PC-3 (cell line): Measurements from ENCODE around the gene NAGPA. TPM values are rescaled to one million over a fixed set of nuclear protein-coding genes. Genes with fewer than 3 reads are reported as not detected.

Experiments
- ATAC-seq: fragments of 200-7000 bp; cut with Tn5 transposase; 2 replicates; pipeline ENCODE4 v1.9.1; 2020; ENCODE audit warnings: mild to moderate bottlenecking, moderate library complexity
- BruUV-seq: library from RNA; stranded (reverse); fragments of 400-500 nt; replicated peaks from 2 replicates; lab custom pipeline; 2021; lab: Mats Ljungman, UMichigan
- CTCF ChIA-PET: fragments of 300-600 bp; sonication (Branson Sonifier 250); formaldehyde crosslinking; loops from one replicate; lab custom pipeline; 2022; ENCODE audit warnings: antibody characterized with exemption; lab: Charles Lee
- POLR2A ChIA-PET: fragments of 300-600 bp; sonication (Branson Sonifier 250); formaldehyde crosslinking; loops from one replicate; lab custom pipeline; 2022; ENCODE audit warnings: antibody characterized with exemption; ENCODE audit not compliant: unreplicated experiment; lab: Charles Lee
- DNase-seq: peaks from one replicate; pipeline ENCODE4 v3.0.0-alpha.2; 2015
- H2AFZ ChIP-seq: fragments of 300-600 bp; sonication (generic); 2 replicates; pipeline ENCODE4 v1.6.0; 2016; ENCODE audit warnings: antibody characterized with exemption, low read length
- H3F3A ChIP-seq: fragments of 300-600 bp; sonication (generic); one replicate; pipeline ENCODE4 v1.6.0; 2017; ENCODE audit warnings: antibody characterized with exemption, low read length, control low read depth, mild to moderate bottlenecking; ENCODE audit not compliant: unreplicated experiment
- H3K27ac ChIP-seq: fragments of 300-600 bp; sonication (generic); 2 replicates; pipeline ENCODE4 v1.5.1; 2016; ENCODE audit warnings: mild to moderate bottlenecking, low read length
- H3K27me3 ChIP-seq: fragments of 300-600 bp; sonication (generic); 2 replicates; pipeline ENCODE4 v1.6.1; 2016; ENCODE audit warnings: low read length, mixed read lengths
- H3K36me3 ChIP-seq: fragments of 300-600 bp; sonication (generic); 2 replicates; pipeline ENCODE4 v1.6.1; 2016; ENCODE audit warnings: low read depth, mixed run types, low read length, mixed read lengths
- H3K4me1 ChIP-seq: fragments of 300-600 bp; sonication (generic); 2 replicates; pipeline ENCODE4 v1.5.1; 2016; ENCODE audit warnings: low read length; ENCODE audit not compliant: insufficient read depth
- H3K4me2 ChIP-seq: fragments of 300-600 bp; sonication (generic); 2 replicates; pipeline ENCODE4 v1.6.0; 2016; ENCODE audit warnings: low read length
- H3K4me3 ChIP-seq: fragments of 300-600 bp; sonication (generic); 2 replicates; pipeline ENCODE4 v1.5.1; 2016; ENCODE audit warnings: mild to moderate bottlenecking, low read length, mixed read lengths
- H3K79me2 ChIP-seq: fragments of 300-600 bp; sonication (generic); 2 replicates; pipeline ENCODE4 v1.6.1; 2017; ENCODE audit warnings: low read length, mixed read lengths
- H3K9ac ChIP-seq: fragments of 300-600 bp; sonication (generic); 2 replicates; pipeline ENCODE4 v1.6.0; 2016; ENCODE audit warnings: mild to moderate bottlenecking, low read length
- H3K9me2 ChIP-seq: fragments of 300-600 bp; sonication (generic); replicated peaks from 2 replicates; pipeline ENCODE4 v1.6.1; 2016; ENCODE audit warnings: mixed run types, low read length, mixed read lengths
- H3K9me3 ChIP-seq: fragments of 300-600 bp; sonication (generic); 2 replicates; pipeline ENCODE4 v1.6.1; 2016; ENCODE audit warnings: low read length, mixed read lengths
- H4K20me1 ChIP-seq: fragments of 300-600 bp; sonication (generic); 2 replicates; pipeline ENCODE4 v1.6.1; 2016; ENCODE audit warnings: low read length, mixed read lengths
- EZH2 ChIP-seq: fragments of 300-600 bp; sonication (generic); IDR thresholded peaks from one replicate; pipeline ENCODE4 v1.6.1; 2017; ENCODE audit warnings: antibody characterized with exemption, mild to moderate bottlenecking, low read length; ENCODE audit not compliant: unreplicated experiment
- EZH2phosphoT487 ChIP-seq: fragments of 300-600 bp; sonication (generic); IDR thresholded peaks from 2 replicates; pipeline ENCODE4 v1.6.1; 2018; ENCODE audit warnings: mild to moderate bottlenecking, antibody characterized with exemption, low read length, borderline replicate concordance
- intact Hi-C: fragments of 100-400 bp; cut with micrococcal nuclease; formaldehyde crosslinking; loops from 2 replicates; pipeline ENCODE4 v1.9.0; 2023
- total RNA-seq: library from RNA; depleted of rRNA; stranded (reverse); fragments of >200 nt; gene quantifications from 2 replicates; pipeline ENCODE4 v1.2.3, GENCODE V29; 2014
- TF ChIP-seq, protein P1 (sequence below): fragments of 300-600 bp; sonication (generic); conservative IDR thresholded peaks from 2 replicates; pipeline ENCODE4 v1.5.1; 2017; ENCODE audit warnings: antibody characterized with exemption, low read depth, mild to moderate bottlenecking, low read length

Gene NAGPA
- total RNA-seq, 1 experiment from 2014 or later, result 26.2 TPM

- H3K9me2 ChIP-seq, result no peaks in the 10 kb centered on the region
- ChIA-PET CTCF (no interaction called here), POLR2A (no interaction called here)
- no peak overlapping the region for H3K9ac ChIP-seq
- no peaks in the 10 kb centered on the region for H3K4me1 ChIP-seq
- H3K4me2 ChIP-seq, result no peak overlapping the region
- ATAC-seq, result no peak
- no peaks in the 10 kb centered on the region for H3K27me3 ChIP-seq
- H3K79me2 ChIP-seq, result no peaks in the 10 kb centered on the region
- no peak for DNase-seq
- H4K20me1 ChIP-seq, result no peaks in the 10 kb centered on the region
- H2AFZ ChIP-seq, result no peak overlapping the region
- intact Hi-C loops, result no loop called here
- TF ChIP-seq EZH2phosphoT487 (no peak), EZH2 (no peak)
- TF ChIP-seq, protein P1, sequence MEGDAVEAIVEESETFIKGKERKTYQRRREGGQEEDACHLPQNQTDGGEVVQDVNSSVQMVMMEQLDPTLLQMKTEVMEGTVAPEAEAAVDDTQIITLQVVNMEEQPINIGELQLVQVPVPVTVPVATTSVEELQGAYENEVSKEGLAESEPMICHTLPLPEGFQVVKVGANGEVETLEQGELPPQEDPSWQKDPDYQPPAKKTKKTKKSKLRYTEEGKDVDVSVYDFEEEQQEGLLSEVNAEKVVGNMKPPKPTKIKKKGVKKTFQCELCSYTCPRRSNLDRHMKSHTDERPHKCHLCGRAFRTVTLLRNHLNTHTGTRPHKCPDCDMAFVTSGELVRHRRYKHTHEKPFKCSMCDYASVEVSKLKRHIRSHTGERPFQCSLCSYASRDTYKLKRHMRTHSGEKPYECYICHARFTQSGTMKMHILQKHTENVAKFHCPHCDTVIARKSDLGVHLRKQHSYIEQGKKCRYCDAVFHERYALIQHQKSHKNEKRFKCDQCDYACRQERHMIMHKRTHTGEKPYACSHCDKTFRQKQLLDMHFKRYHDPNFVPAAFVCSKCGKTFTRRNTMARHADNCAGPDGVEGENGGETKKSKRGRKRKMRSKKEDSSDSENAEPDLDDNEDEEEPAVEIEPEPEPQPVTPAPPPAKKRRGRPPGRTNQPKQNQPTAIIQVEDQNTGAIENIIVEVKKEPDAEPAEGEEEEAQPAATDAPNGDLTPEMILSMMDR, result no peak
- BruUV-seq, result no TSS peak
- no peaks in the 10 kb centered on the region for H3K36me3 ChIP-seq
- no peaks in the 10 kb centered on the region for H3K9me3 ChIP-seq
- no peak overlapping the region for H3K4me3 ChIP-seq
- H3F3A ChIP-seq, result no peaks in the 10 kb centered on the region
- H3K27ac ChIP-seq, result no peak overlapping the region
Measured at GRCh38 chr16:4979164-4979563, 54.6 kb downstream of the NAGPA start.

GRCh38 chr16:4976611-4977145, 57.1 kb downstream of the NAGPA start:
- no peaks in the 10 kb centered on the region for H3F3A ChIP-seq
- H3K9ac ChIP-seq, result no peak overlapping the region
- no peak overlapping the region for H3K4me2 ChIP-seq
- DNase-seq, result no peak
- no peaks in the 10 kb centered on the region for H4K20me1 ChIP-seq
- H2AFZ ChIP-seq, result no peak overlapping the region
- no TSS peak for BruUV-seq
- H3K36me3 ChIP-seq, result no peaks in the 10 kb centered on the region
- intact Hi-C loops, result no loop called here
- ATAC-seq, result no peak
- no peak overlapping the region for H3K4me3 ChIP-seq
- H3K4me1 ChIP-seq, result no peaks in the 10 kb centered on the region
- no peaks in the 10 kb centered on the region for H3K79me2 ChIP-seq
- no peaks in the 10 kb centered on the region for H3K9me2 ChIP-seq
- H3K9me3 ChIP-seq, result no peaks in the 10 kb centered on the region
- POLR2A ChIA-PET, result no interaction called here
- no peak overlapping the region for H3K27ac ChIP-seq
- no peaks in the 10 kb centered on the region for H3K27me3 ChIP-seq
- TF ChIP-seq EZH2 (no peak), EZH2phosphoT487 (no peak)
- TF ChIP-seq, protein P1, result no peak
- CTCF ChIA-PET, result no interaction called here

DNA sequence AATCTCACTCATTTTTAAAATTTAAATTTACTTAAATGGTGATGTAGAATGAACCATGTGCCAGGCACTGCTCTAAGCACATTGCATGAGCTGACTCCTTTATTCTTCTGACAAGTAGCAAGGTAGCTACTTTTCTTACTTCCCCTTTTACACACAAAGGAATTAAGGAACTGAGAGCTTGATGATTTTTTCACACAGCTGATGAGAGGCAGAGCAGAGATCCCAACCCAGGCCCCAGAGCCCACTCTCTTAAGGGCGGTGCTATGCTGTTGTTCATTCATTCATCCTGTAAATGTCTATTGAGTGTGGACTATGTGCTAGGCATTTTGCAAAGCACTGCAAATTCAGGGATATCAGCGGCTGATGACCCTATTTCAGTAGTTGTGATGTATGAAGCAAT, 57.7 kb downstream of the NAGPA start:
- H3K27ac ChIP-seq, result no peak overlapping the region
- H4K20me1 ChIP-seq, result no peaks in the 10 kb centered on the region
- no peak for DNase-seq
- no peaks in the 10 kb centered on the region for H3K36me3 ChIP-seq
- H3K79me2 ChIP-seq, result no peaks in the 10 kb centered on the region
- CTCF ChIA-PET, result no interaction called here
- TF ChIP-seq EZH2phosphoT487 (no peak), EZH2 (no peak)
- TF ChIP-seq, protein P1, result no peak
- no peak for ATAC-seq
- no TSS peak for BruUV-seq
- no peaks in the 10 kb centered on the region for H3K9me2 ChIP-seq
- no peaks in the 10 kb centered on the region for H3K27me3 ChIP-seq
- no peak overlapping the region for H3K4me2 ChIP-seq
- POLR2A ChIA-PET, result no interaction called here
- intact Hi-C loops, result no loop called here
- no peak overlapping the region for H2AFZ ChIP-seq
- H3F3A ChIP-seq, result no peaks in the 10 kb centered on the region
- H3K9ac ChIP-seq, result no peak overlapping the region
- no peaks in the 10 kb centered on the region for H3K4me1 ChIP-seq
- no peaks in the 10 kb centered on the region for H3K9me3 ChIP-seq
- no peak overlapping the region for H3K4me3 ChIP-seq
